Mammary epithelial cell (primary cell): ENCODE measurements around the gene SHCBP1L.
"Not testable (repeated sequence)": the region's sequence is repeated elsewhere in the genome, so short reads cannot be mapped to it uniquely, and the experiment has no call there.

Source experiments
- CTCF ChIP-seq, 2 donors: IDR thresholded peaks in 1 of 2; conservative IDR thresholded peaks in 1 of 2; 2 replicates each; pipeline ENCODE4 v1.5.1; 2011 to 2012; ENCODE audit warnings: inconsistent platforms in 2 of 2, low read length in 2 of 2, mild to moderate bottlenecking in 2 of 2, control low read depth in 1 of 2, low read depth in 1 of 2; ENCODE audit not compliant: insufficient read depth in 1 of 2; ENCODE audit errors: extremely low read depth in 1 of 2
- EZH2 ChIP-seq: IDR thresholded peaks from 2 replicates; pipeline ENCODE4 v1.6.1; 2012; ENCODE audit warnings: low read length, inconsistent platforms, borderline replicate concordance

GRCh38 chr1:182943336-182943735 is 9.6 kb downstream of the SHCBP1L start:
- not testable (repeated sequence) for TF ChIP-seq CTCF (conservative IDR thresholded peaks at IDR 0.05 in 1 of 2, IDR thresholded peaks at IDR 0.05 in 1 of 2; ENCODE audit: extremely low read depth in 1 of 2, insufficient read depth in 1 of 2, low read depth in 1 of 2, low read length in 2 of 2); EZH2
